Measurements from ENCODE around the gene JMJD8. TPM values are rescaled to one million over a fixed set of nuclear protein-coding genes. Genes with fewer than 3 reads are reported as not detected.

Gene JMJD8
- polyA plus RNA-seq, 4 donors = 64.4 to 85.4 (median 66.1) TPM

GRCh38 chr16:710500-711075 lies 26.5 kb upstream of the JMJD8 start:
- DNase-seq (ENCODE audit: low read depth in 4 of 4, low spot score in 3 of 4) = no peak

GRCh38 chr16:709566-710499 lies 25.7 kb upstream of the JMJD8 start:
- no peak for DNase-seq (ENCODE audit: low read depth in 4 of 4, low spot score in 3 of 4)

DNA sequence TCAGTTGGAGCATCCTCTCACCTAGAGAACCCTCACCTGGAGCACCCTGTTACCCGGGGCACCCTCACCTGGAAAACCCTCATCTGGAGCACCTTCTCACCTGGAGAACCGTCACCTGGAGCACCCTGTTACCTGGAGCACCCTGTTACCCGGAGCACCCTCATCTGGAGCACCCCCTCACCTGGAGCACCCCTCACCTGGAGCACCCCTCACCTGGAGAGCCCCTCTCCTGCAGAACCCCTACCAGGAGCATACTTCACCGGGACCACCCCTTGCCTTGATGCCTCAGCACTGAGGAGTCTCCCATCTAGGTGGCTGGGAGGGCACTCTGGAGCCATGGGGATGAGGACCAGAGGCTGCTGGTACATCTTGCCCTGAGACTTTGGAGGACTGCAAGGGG lies 24.8 kb upstream of the JMJD8 start:
- no peak for DNase-seq (ENCODE audit: low read depth in 4 of 4, low spot score in 3 of 4)

- DNase-seq (ENCODE audit: low read depth in 4 of 4, low spot score in 3 of 4) = no peak
Measured at GRCh38 chr16:708019-708418, 23.9 kb upstream of the JMJD8 start.

- no peak for DNase-seq (ENCODE audit: low read depth in 4 of 4, low spot score in 3 of 4)
Measured at GRCh38 chr16:707062-707538, 23.0 kb upstream of the JMJD8 start.

- DNase-seq (ENCODE audit: low read depth in 4 of 4, low spot score in 3 of 4) = no peak
Measured at GRCh38 chr16:706189-707061, 22.3 kb upstream of the JMJD8 start.

GRCh38 chr16:705431-706188 lies 21.5 kb upstream of the JMJD8 start, which contains the start of gene FBXL16:
FBXL16 (minus strand) TSS chr16:705801; CDS start chr16:697405, 8,396 bp downstream.
- no peak for DNase-seq (ENCODE audit: low read depth in 4 of 4, low spot score in 3 of 4)

- no peak for DNase-seq (ENCODE audit: low read depth in 4 of 4, low spot score in 3 of 4)
Measured at GRCh38 chr16:704552-705380, 20.6 kb upstream of the JMJD8 start.

GRCh38 chr16:704047-704446 lies 19.9 kb upstream of the JMJD8 start:
- DNase-seq (ENCODE audit: low read depth in 4 of 4, low spot score in 3 of 4) = no peak

GRCh38 chr16:703406-703805 lies 19.3 kb upstream of the JMJD8 start:
- no peak for DNase-seq (ENCODE audit: low read depth in 4 of 4, low spot score in 3 of 4)

DNA sequence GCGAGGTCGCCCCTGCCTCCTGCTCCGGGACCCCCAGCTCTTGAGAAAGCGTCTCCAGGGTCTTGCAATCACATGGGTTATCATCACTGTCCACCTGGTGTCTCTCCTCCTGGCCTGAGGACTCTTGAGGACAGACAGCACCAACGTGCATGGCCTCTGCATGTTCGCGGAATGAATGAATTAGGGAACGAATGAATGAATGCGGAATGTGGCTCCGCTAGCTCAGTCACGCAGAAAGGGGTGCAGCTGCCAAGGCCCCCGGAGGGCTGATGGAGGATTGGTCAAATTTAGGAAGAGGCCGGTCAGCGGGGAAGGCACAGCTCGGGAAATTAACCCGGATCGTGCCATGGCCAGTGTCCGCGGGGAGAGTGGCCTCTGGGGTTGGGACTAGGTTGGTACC lies 18.2 kb upstream of the JMJD8 start:
- no peak for DNase-seq (ENCODE audit: low read depth in 4 of 4, low spot score in 3 of 4)

- peak in 1 of 4 donors; percentile 44 for DNase-seq (ENCODE audit: low read depth in 4 of 4, low spot score in 3 of 4)
Measured at GRCh38 chr16:700684-701584, 16.8 kb upstream of the JMJD8 start.

DNA sequence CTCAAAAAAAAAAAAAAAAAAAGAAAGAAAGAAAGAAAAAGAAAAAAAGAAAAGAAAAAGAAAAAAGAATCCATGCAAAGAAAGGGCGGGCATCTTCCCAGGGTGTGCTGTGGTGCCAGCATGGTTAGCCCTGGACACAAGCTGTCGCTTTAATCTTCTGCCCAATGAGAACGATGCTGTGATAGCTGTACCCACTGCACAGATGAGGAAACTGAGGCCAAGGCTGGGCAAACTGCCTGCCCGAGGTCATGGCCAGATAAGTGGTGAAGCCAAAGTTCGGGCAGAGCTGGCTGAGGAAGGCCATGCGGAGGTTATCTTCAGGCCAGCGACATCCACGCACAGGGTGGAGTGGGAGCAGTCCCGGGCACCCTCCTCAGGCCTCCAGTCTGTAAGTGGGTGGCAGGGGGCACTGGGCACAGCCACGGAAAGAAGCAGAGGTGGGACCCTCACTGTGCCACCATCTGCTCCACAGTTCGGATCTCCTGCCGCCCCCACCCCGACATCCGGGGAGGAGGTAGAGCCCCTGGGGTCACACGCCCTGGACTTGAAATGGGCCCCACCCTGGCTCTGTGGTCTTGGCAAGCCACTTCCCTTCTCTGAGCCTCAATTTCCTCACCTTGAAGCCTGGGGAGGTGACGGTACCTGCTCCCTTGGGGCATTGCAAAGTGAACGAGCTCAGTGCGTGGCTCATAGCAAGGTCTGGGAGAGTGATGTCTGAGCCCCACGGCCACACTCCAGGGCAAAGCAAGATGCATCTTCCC lies 15.0 kb upstream of the JMJD8 start:
- DNase-seq (ENCODE audit: low read depth in 4 of 4, low spot score in 3 of 4) = no peak

- no peak for DNase-seq (ENCODE audit: low read depth in 4 of 4, low spot score in 3 of 4)
Measured at GRCh38 chr16:695355-696089, 11.4 kb upstream of the JMJD8 start.

- no peak for DNase-seq (ENCODE audit: low read depth in 4 of 4, low spot score in 3 of 4)
Measured at GRCh38 chr16:694863-695354, 10.8 kb upstream of the JMJD8 start.

DNA sequence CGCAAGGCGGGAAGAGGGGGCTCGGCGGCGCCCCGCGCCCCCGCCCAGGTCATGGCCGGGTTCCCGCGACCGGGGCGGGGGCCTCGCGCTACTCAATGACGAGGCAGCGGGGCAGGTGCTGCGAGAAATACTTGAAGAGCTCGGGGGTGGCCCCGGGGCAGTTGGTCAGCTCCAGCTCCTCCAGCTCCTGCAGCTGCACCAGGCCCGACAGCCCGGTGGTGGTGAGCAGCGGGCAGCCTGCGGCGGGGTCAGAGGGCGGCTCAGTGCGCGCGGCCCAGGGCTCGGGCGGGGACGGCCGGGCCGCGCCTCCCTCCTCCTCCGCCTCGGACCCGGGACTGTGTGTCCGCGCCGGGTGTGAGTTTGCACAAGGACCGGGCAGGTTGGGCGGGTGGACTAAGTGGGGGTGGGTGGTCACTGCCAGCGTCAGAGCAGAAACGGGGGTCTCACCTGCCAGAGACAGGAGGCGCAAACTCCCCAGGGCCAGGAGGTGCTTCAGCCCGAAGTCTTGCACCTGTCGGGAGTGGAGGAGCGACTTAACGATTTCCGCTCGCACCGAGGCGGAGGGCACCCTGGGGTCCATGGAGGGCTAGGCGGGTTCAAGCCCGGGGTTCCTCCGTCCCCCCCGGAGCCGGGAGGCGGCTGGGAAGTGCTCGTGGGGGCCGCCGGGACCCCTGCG lies 10.2 kb upstream of the JMJD8 start:
- DNase-seq (ENCODE audit: low read depth in 4 of 4, low spot score in 3 of 4) = no peak
